GM21367 (cell line): ENCODE data around the gene PRPS2.

Experiments
- ATAC-seq: cut with Tn5 transposase; IDR thresholded peaks from one replicate; pipeline ENCODE4 v1.9.1; 2021; ENCODE audit not compliant: unreplicated experiment

The PRPS2 gene

DNA sequence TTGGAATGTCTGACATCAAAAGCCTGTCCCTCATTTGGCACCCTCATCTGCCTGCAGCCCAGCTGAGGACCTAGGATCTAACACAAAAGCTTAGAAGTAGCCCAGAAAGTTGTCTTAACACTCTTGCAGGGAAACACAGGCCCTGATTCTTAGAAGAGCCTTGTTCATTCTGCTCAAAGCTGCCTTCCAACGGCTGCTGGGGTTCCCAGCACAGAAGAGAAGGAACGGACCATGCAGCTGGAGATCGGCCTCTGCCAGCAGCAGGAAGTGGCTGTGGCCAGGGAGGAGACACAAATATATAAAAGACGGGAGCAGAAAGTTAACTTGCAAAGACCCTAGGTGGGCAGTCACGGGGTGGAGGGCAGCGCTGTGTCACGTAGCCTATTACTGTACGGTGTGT, 20.4 kb downstream of the PRPS2 start:
- no peak for ATAC-seq

DNA sequence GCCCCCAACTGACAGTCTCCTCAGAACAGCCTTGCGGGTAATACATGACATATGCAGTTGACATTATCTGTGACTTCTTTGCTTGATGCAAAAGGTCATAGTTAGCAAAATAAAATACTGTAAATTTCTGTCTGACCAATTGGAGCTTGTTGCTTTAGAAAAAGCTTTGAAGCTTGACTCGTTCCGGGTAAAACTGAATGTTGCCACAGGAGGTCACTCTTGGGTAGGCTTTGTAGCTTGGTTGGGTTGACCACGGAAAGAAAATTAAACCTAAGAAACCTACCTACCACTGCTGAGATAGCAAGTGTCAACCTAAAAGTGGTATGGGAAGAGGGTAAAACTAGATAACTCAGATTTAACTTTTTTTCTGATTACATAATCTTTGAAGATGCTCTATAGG, 23.2 kb downstream of the PRPS2 start:
- no peak for ATAC-seq

DNA sequence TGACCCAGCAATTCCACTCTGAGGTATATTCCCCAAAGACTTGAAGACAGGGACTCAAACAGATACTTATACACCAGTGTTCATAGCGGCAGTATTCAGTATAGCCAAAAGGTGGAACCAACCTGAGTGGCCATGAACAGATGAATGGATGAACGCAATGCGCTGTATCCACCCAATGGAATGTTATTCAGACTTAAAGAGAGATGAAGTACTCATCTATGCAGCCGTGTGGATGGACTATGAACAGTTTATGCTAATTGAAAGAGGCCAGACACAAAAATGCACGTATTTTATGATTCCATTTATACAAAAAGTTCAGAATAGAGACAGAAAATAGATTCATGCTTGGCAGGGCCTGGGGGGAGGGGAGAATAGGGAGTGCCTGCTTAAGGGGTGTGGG, 26.3 kb downstream of the PRPS2 start:
- ATAC-seq, result no peak

DNA sequence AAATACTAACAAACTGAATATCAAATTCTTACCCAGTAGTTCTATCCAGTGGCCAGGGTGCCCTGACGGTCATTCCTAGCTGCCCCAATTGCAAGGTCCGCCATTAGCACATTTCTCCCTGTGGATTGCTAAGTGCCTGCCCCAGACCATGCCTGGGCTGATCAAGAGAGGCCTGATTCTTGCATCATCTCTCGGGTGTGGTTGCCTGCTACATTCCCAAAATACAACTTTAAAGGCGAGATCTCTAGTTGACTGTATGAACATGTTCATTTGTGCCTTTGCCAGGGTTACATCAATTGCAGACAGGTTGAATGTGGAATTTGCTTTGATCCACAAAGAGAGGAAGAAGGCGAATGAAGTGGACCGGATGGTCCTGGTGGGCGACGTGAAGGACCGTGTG, 28.0 kb downstream of the PRPS2 start:
- no peak for ATAC-seq

DNA sequence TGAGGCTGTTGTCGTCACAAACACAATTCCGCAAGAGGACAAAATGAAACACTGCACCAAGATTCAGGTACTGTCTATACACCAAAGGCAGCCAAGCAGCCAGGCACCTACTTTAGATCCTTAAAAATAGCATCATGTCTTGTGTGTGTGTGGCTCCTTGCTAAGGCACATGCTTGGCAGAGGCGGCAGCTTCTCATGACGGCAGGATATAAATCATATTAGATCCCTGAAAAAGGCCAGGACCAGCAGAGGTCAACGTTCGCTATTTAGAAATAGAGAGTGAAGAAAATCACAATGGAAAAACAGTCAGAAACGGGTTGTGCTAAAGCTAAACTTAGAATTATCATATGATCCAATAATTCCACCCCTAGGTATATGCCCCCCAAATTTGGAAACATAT, 29.5 kb downstream of the PRPS2 start:
- no peak for ATAC-seq

DNA sequence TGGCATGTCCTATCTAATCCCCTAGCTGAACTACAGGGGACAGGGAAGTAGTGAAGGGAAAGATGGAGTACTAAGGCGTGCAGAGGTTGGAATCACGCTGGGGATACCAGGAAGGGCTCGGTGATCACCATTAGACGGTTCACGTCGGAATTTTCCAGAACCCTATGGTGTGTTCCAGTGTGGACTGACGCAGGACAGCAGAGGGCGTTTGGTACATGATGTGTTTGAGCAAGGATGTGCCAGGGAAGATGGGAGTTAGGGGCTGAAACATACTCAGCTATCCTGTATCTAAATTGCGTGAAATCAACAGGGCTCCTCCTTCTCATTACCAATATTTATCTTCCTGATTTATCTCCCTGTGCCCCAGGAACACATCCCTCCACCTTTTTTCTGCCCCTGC, 33.7 kb downstream of the PRPS2 start:
- ATAC-seq, result no peak

DNA sequence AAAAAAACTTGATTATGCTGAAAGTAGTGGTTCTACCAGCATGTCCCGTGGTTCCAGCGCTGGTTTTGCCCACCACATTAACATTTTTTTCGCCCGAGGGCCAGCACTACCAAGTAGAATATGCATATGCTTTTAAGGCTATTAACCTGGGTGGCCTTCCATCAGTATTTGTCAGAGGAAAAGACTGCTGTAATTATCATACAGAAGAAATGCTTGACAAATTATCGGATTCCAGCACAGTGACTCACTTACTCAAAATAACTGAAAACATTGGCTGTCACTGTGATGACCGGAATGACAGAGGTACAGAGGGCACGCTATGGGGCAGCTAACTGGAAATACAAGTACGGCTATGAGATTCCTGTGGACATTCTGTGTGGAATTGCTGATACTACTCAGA, 34.6 kb downstream of the PRPS2 start:
- no peak for ATAC-seq

DNA sequence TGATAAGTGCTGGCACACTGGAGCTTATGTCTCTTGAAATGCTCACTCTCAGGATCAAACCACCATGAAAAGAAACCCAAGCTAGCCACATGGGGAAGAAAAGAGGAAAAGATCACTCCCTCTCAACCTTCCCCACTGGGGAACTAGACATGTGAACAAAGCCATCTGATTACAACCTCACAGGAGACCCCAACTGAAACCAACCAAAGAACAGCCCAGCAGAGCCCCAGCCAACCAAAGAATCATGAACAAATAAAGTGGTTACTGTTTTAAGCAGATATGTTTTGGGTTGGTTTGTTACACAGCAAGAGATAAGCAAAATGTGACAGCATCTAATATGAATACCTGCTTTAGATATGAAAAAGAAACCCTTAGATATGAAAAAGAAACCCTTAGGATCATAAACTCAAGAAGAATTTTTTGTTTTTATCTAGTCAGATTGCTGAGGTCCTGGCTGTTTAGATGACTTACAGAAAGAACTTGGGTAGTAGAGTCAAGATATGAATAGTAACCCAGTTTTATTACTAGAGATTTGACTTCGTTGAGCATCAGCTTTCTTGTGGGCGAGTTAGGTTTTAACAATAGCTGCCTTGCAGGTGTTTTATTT, 52.0 kb downstream of the PRPS2 start:
- ATAC-seq, result no peak

DNA sequence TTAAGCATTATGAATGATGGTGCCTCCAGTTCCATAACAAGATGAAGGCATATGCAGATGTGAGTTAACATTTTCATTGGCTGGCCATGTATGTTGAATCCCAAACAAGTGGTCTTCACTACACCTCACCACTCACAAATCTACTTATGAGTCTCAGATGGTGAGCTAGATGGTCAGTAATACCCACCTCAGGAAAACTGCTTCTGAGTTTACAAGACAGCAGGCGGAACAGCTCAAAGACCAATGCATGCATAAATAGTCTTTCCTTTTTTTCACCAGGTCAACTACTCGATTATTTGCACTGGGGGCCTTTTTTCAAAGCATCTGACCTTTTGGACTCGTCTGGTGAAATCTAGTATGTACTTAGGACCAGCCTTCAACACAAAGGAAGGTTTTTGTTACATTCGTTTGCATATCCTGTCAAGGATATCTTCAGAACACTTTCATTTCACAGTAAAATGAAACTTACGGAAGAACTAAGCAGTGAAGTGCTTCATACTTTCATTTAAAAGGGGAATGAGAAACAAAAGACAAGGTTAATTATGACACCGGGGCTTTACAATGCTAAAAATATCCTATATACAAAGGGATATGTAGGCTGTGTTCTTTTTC, 52.6 kb downstream of the PRPS2 start:
- peak; percentile 96 for ATAC-seq

DNA sequence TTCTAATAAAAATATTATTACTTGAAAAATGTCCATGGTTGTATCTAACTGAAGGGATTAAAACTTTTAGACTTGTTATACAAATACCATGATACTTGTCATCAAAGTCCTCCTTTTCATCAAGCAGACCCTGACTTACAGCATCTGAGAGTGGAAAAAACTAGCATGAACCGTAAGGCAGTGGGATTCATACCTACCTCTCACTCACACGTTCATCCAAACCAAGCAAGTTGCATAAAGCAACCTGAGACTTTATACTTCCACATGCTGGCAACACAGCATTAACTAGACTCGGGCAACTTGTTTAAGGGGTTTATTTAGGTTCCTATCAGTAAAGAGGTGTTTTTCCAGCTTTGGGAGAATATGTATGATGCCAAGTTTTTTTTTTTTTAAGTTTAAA, 53.1 kb downstream of the PRPS2 start:
- ATAC-seq, result no peak

DNA sequence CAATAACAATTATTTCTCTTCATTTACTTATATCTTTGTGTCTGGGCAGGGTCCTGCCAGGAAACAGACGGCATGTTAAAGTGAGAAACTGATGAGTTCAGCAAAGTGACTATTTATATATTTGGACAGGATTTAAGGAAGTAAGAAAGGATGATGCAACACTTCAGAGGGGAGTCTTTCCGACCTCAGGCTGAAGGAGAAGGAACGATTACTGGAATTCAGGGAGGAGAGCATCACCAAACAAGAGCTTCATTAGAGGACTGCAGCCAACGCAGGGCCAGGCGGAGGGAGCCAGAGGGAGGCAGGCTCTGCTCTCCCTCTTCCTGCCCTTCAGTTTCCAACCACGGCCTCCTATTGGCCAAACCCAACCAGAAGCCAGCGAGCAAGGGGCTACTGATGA, 74.1 kb downstream of the PRPS2 start:
- ATAC-seq, result no peak

DNA sequence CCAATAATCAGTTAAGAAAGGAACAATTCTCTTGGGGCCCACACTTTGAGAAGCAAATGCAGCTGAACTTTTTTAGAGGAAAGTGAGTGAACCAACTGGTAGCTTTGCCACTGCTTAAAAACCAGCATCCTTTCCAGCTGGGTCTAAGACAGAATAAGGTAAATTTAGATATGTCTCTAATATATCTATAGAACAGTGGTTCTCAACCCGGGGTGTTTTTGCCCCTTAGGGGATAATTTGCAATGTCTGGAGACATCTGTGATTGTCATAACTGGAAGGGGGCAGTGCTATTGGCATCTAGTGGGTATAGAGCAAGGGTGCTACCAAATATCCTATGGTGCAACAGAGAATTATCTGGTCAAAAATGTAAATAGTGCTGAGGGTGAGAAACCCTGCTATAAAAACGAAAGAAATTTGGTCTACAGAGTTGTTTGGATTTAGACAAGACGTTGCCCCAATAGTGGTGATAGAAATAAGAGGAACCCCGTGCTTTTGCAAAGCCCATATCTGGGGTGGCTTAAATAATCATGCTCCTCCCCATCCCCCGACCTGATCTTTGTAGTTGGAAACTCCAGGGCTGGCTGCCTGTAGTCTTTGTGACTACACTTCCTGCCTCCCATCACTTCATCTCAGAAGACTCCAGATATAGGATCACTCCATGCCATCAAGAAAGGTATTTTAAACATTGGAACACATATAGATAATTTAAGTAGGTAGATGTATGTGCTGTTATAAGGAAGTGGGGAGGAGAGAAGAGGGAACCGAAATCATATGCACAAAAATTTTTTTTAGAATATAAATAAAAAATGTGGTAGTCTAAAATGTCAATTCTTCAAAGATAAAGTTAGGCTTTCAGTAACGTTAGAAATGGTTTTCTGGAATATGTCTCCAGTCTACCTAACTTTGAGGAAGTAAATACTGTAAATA, 75.5 kb downstream of the PRPS2 start, which contains the start of gene TLR7:
TLR7 (plus strand) TSS at position 622 of the 927 bp plus-strand sequence. CDS start 507 bp downstream, outside the sequence.
- no peak for ATAC-seq

DNA sequence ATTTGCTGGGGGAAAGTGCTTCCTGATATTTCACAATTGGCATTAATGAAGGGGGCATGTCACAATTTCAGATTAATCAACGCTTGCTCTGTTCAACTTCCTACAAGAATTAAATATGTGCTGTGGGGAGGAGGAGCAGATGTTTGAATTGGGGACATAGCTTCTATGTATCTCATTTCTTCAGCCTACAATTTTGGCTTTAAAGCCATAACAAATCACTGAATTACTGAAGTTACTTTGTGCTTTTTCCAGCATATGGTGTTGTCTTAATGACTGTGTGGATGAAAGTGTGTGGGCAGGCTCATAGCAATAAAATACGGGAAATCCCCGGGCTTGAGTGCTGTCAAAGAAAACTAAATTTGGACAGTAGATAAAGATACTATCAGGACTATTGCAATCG, 76.5 kb downstream of the PRPS2 start:
- no peak for ATAC-seq

DNA sequence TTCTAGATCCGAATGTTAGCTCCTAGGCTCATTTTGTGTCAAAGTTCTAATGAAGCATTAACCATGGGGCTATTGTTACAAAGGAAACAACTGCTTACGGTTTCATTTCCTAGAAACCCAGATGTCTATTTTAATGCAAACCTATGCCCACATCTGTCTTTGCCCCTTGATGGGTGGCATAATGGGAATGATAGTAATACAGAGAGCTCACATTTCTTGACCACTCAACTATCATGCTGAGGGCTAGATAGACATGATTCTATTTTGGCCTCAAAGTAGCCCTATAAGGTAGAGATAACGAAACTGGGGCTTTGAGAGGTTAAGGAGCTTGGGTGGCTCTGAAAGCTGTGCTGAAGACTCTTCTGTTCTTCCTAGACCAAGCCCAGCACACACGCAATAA, 77.5 kb downstream of the PRPS2 start:
- ATAC-seq, result peak; percentile 48

DNA sequence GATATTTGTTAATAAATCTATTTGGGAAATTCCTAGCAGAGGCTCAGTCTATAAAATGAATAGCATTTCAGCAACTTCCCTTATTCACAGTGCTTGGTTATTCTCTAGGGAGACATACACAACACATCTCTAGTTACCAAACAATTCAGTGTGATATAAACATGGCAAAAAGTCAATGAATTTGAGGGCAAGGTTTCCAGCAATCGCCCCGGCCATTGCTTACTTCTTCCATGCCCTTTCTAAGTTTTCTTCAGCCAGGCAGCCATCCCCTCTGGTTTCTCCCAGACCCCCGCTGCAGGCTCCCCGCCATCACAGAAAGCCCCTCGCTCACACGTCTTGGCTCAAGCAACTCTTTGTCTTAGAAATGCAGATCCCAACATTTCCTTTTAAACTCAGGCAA, 80.0 kb downstream of the PRPS2 start:
- ATAC-seq, result no peak

DNA sequence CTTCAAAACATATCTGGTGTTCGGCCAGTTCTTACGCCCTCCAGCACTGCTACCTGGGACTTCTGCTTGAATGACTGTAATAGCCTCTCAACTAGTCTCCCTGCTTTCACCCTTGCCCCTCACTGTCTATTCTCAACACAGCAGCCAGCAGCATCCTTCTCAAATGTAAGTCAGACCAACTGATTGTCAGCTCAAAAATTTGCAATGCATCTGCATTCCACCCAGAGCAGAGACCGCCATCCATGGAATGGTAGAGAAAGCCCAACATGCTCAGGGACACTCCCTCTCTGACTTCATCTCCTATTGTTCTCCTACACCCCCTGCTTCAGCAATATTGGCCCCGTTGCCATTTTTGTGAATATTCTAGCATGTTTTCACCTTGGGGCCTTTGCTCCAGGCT, 81.5 kb downstream of the PRPS2 start:
- ATAC-seq, result no peak
